BJ (cell line): ENCODE data around the gene GAP43. TPM values are rescaled to one million over a fixed set of nuclear protein-coding genes. Genes with fewer than 3 reads are reported as not detected.

ENCODE experiments used
- CTCF ChIA-PET: fragments of 350-600 bp; formaldehyde crosslinking; extraction: SDS; loops from one replicate; lab custom pipeline; 2021; ENCODE audit warnings: antibody characterized with exemption, inconsistent platforms; lab: Yijun Ruan, JAX
- POLR2A ChIA-PET: fragments of 300-600 bp; sonication (Branson Sonifier 250); formaldehyde crosslinking; extraction: SDS; loops from one replicate; lab custom pipeline; 2021; ENCODE audit warnings: antibody characterized with exemption; lab: Charles Lee
- DNase-seq: peaks from one replicate; pipeline ENCODE4 v3.0.0-alpha.2; 2011; ENCODE audit warnings: low read depth
- H3K27me3 ChIP-seq: 2 replicates; pipeline ENCODE4 v1.6.0; 2011; ENCODE audit warnings: low read length; ENCODE audit not compliant: control insufficient read depth, insufficient read depth
- H3K36me3 ChIP-seq: 2 replicates; pipeline ENCODE4 v1.5.1; 2011; ENCODE audit warnings: low read length; ENCODE audit not compliant: control insufficient read depth, insufficient read depth
- H3K4me3 ChIP-seq: 2 replicates; pipeline ENCODE4 v1.5.1; 2011; ENCODE audit warnings: low read depth, mild to moderate bottlenecking, control low read depth, low read length
- CTCF ChIP-seq: IDR thresholded peaks from 2 replicates; pipeline ENCODE4 v1.5.1; 2011; ENCODE audit warnings: low read depth, mild to moderate bottlenecking, control low read depth, inconsistent platforms, low read length, moderate library complexity; ENCODE audit not compliant: insufficient read depth
- polyA plus RNA-seq: library from polyadenylated mRNA; depleted of rRNA; stranded (reverse); fragments of >200 nt; gene quantifications from 2 replicates; pipeline ENCODE4 v1.2.3, GENCODE V29; 2011

The GAP43 gene
- polyA plus RNA-seq, 1 experiment: 0.12 TPM

GRCh38 chr3:115709093-115709492 is 85.8 kb downstream of the GAP43 start:
- H3K36me3 ChIP-seq: no peaks in the 10 kb centered on the region
- H3K27me3 ChIP-seq: no peaks in the 10 kb centered on the region
- no peak for TF ChIP-seq CTCF
- DNase-seq: no peak
- CTCF ChIA-PET: no interaction called here
- no peak overlapping the region for H3K4me3 ChIP-seq
- POLR2A ChIA-PET: no interaction called here

GRCh38 chr3:115709931-115710330 is 86.6 kb downstream of the GAP43 start:
- TF ChIP-seq CTCF: no peak
- no peak overlapping the region for H3K4me3 ChIP-seq
- ChIA-PET CTCF (interaction anchor here (1.1 kb wide), 1 partner anchor 9 kb away, joined by 3 read pairs; no protein-coding TSS in a partner anchor), POLR2A (no interaction called here)
- no peak for DNase-seq
- no peaks in the 10 kb centered on the region for H3K36me3 ChIP-seq
- no peaks in the 10 kb centered on the region for H3K27me3 ChIP-seq

GRCh38 chr3:115710799-115711198 is 87.5 kb downstream of the GAP43 start:
- Histone ChIP-seq H3K27me3 (no peaks in the 10 kb centered on the region), H3K4me3 (no peak overlapping the region), H3K36me3 (no peaks in the 10 kb centered on the region)
- no peak for DNase-seq
- ChIA-PET POLR2A (interaction anchor here (0.7 kb wide), 1 partner anchor 104 kb away, joined by 3 read pairs; no protein-coding TSS in a partner anchor), CTCF (interaction anchor here (1.1 to 1.5 kb wide), 2 partner anchors 9 to 73 kb away, joined by 3 to 7 read pairs; no protein-coding TSS in a partner anchor)
- TF ChIP-seq CTCF: no peak

- ChIA-PET CTCF (no interaction called here), POLR2A (no interaction called here)
- Histone ChIP-seq H3K27me3 (no peaks in the 10 kb centered on the region), H3K4me3 (no peak overlapping the region), H3K36me3 (no peaks in the 10 kb centered on the region)
- no peak for DNase-seq
- no peak for TF ChIP-seq CTCF
These were observed 89.6 kb downstream of the GAP43 start for GRCh38 chr3:115712871-115713270.

GRCh38 chr3:115713284-115713683 is 90.0 kb downstream of the GAP43 start:
- H3K4me3 ChIP-seq: no peak overlapping the region
- no peak for TF ChIP-seq CTCF
- ChIA-PET POLR2A (no interaction called here), CTCF (interaction anchor here (1.6 kb wide), 1 partner anchor 20 kb away, joined by 3 read pairs; no protein-coding TSS in a partner anchor)
- H3K27me3 ChIP-seq: no peaks in the 10 kb centered on the region
- H3K36me3 ChIP-seq: no peaks in the 10 kb centered on the region
- DNase-seq: no peak
